K562 (cell line): ENCODE data around the gene WASF2. TPM values are rescaled to one million over a fixed set of nuclear protein-coding genes. Genes with fewer than 3 reads are reported as not detected.

ENCODE experiments used
- CCAR2 ChIP-seq: fragments of 200-400 bp; formaldehyde crosslinking; IDR thresholded peaks from 2 replicates; pipeline ENCODE4 v1.6.1; 2017; ENCODE audit warnings: mild to moderate bottlenecking, low read depth, low read length
- ELF1 ChIP-seq: fragments of 200-800 bp; sonication (Bioruptor generic); IDR thresholded peaks from 2 replicates; pipeline ENCODE4 v1.6.1; 2016; ENCODE audit warnings: missing genetic modification characterization, missing compliant biosample characterization
- ERF ChIP-seq: fragments of 450-650 bp; formaldehyde crosslinking; IDR thresholded peaks from 2 replicates; pipeline ENCODE4 v1.4.0; 2020; ENCODE audit warnings: mild to moderate bottlenecking, mixed read lengths
- FOXK1 ChIP-seq: sonication (generic); formaldehyde crosslinking; IDR thresholded peaks from 2 replicates; pipeline ENCODE4 v1.8.0; 2022; ENCODE audit warnings: missing genetic modification reagents, mild to moderate bottlenecking, borderline replicate concordance
- GATAD2A ChIP-seq: fragments of 450-650 bp; IDR thresholded peaks from 2 replicates; pipeline ENCODE4 v1.6.1; 2017
- HDAC2 ChIP-seq: fragments of 450-650 bp; IDR thresholded peaks from 2 replicates; pipeline ENCODE4 v1.6.1; 2016; ENCODE audit warnings: mild to moderate bottlenecking
- MTA3 ChIP-seq: fragments of 450-650 bp; formaldehyde crosslinking; IDR thresholded peaks from 2 replicates; pipeline ENCODE4 v1.6.1; 2017; ENCODE audit warnings: mild to moderate bottlenecking, borderline replicate concordance
- MXI1 ChIP-seq: IDR thresholded peaks from 2 replicates; pipeline ENCODE4 v1.6.1; 2011; ENCODE audit warnings: low read depth, mild to moderate bottlenecking, improper control_type of control experiment, low read length
- MYNN ChIP-seq, 2 experiments: sonication (generic); formaldehyde crosslinking in 1 of 2; IDR thresholded peaks; 2 replicates each; pipeline versions ENCODE4 v1.5.0 to v1.6.1; 2016 to 2020; ENCODE audit warnings: antibody characterized with exemption in 1 of 2, missing genetic modification reagents in 1 of 2
- PTRF ChIP-seq: fragments of 450-650 bp; IDR thresholded peaks from 2 replicates; pipeline ENCODE4 v1.6.1; 2016; ENCODE audit warnings: mild to moderate bottlenecking, missing genetic modification characterization, missing compliant biosample characterization
- PYGO2 ChIP-seq: fragments of 450-650 bp; IDR thresholded peaks from 2 replicates; pipeline ENCODE4 v1.6.1; 2016; ENCODE audit warnings: mild to moderate bottlenecking, missing genetic modification characterization, moderate library complexity, missing compliant biosample characterization
- RNF2 ChIP-seq: sonication (generic); IDR thresholded peaks from 2 replicates; pipeline ENCODE4 v1.6.1; 2016
- SAFB2 ChIP-seq: fragments of 200-400 bp; formaldehyde crosslinking; IDR thresholded peaks from 2 replicates; pipeline ENCODE4 v1.6.1; 2018; ENCODE audit warnings: borderline replicate concordance, low read length, low read depth, moderate library complexity; ENCODE audit not compliant: severe bottlenecking
- XRCC4 ChIP-seq: IDR thresholded peaks from one replicate; pipeline ENCODE4 v1.6.1; 2011; ENCODE audit not compliant: insufficient read depth, insufficient read length; ENCODE audit errors: extremely low read depth
- ZFP1 ChIP-seq: fragments of 450-650 bp; formaldehyde crosslinking; IDR thresholded peaks from 2 replicates; pipeline ENCODE4 v1.4.0; 2020; ENCODE audit warnings: mild to moderate bottlenecking, mixed read lengths
- ZNF134 ChIP-seq: fragments of 250-450 bp; sonication (Bioruptor Pico); conservative IDR thresholded peaks from 2 replicates; pipeline ENCODE4 v1.4.0; 2020
- ZNF232 ChIP-seq: sonication (generic); formaldehyde crosslinking; IDR thresholded peaks from 2 replicates; pipeline ENCODE4 v1.8.0; 2022; ENCODE audit warnings: mild to moderate bottlenecking, missing genetic modification reagents
- polyA plus RNA-seq, 8 experiments: library from polyadenylated mRNA; depleted of rRNA in 4 of 8; stranded (reverse) in 5 of 8; unstranded in 3 of 8; fragments of >200 nt; fragmentation: Nextera tagmentation in 2 of 8; fragmentation: Illumina TruSeq in 1 of 8; extraction: Ambion mirVana in 2 of 8; extraction: Trizol in 1 of 8; gene quantifications; 2 replicates each; pipeline versions ENCODE4 v1.2.1 to v1.2.3, GENCODE V29; 2011 to 2014; ENCODE audit warnings: inconsistent platforms in 1 of 8, missing spikeins in 1 of 8
- total RNA-seq, 7 experiments: library from RNA; depleted of rRNA in 6 of 7; stranded (reverse); fragments of >200 nt in 6 of 7; fragmentation: Illumina TruSeq in 2 of 7; extraction: Trizol in 2 of 7; gene quantifications; 2 replicates each; pipeline versions ENCODE4 v1.2.1 to v1.2.3, GENCODE V29; 2011 to 2021; ENCODE audit warnings: low replicate concordance in 1 of 7
- TF ChIP-seq, protein P1 (sequence below): fragments of 250-450 bp; sonication (Bioruptor Pico); IDR thresholded peaks from 2 replicates; pipeline ENCODE4 v1.8.0; 2022; ENCODE audit warnings: moderate library complexity, mild to moderate bottlenecking, inconsistent platforms
- TF ChIP-seq, protein P2 (sequence below), 2 experiments: fragments of 150-350 bp in 1 of 2; IDR thresholded peaks; 2 replicates each; pipeline ENCODE4 v1.6.1; 2012 to 2016; ENCODE audit warnings: low read depth in 2 of 2, low read length in 2 of 2, mild to moderate bottlenecking in 1 of 2, moderate library complexity in 1 of 2
- TF ChIP-seq, protein P3 (sequence below): fragments of 450-650 bp; formaldehyde crosslinking; IDR thresholded peaks from 2 replicates; pipeline ENCODE4 v1.4.0; 2020; ENCODE audit warnings: mild to moderate bottlenecking

Gene WASF2
- total and polyA plus RNA-seq, 9 of the 15 experiments (the other 6 are each of a cell fraction or from before 2014, with no cell fraction given), result 8.2 to 163 (median 31.2) TPM

DNA sequence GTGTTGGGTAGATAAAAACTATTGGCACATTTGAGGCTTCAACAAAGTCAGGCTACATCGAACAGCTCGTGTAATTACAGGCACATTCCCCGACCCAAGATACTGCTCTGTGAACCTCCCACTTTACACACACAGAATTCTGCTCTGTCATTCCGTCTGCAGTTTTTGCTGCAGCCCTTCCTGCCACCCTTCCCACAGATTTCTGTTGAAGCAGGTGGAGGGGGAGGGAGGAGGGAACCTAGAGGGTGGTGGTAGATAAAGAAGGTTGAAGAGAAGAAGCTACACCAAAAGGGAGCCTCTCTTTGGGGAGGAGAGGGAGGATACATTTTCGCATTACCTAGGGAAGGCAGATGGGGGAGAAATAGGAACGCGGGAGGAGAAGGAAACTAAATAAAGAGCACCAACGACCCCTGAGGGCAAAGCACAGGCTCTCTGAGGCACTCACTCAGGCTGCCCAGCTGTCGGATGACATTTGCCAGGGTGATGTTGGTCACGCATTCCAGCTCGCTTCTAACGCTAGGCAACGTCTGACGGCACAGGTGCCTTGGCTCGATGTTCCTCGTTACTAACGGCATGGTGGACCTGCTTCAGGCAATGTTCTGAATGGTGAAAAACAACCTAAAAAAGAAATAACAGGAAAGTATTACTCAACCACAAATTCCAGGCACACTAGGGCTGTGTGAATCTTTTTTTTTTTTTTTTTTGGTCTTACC, 61.5 kb downstream of the WASF2 start (continued):
- TF ChIP-seq HDAC2 (peak; percentile 98), MXI1 (no peak), GATAD2A (peak; percentile 98), ZFP1 (CRISPR knock-in tag) (no peak), ZNF134 (CRISPR knock-in tag) (no peak), PYGO2 (tag) (no peak), FOXK1 (CRISPR knock-in tag) (no peak), RNF2 (peak; percentile 85), ZNF232 (CRISPR knock-in tag) (no peak), MTA3 (peak; percentile 88; the same call in 1 of the 2 replicates), SAFB2 (no peak), ELF1 (tag) (no peak), PTRF (tag) (no peak), XRCC4 (no peak), CCAR2 (no peak), ERF (CRISPR knock-in tag) (no peak), MYNN (IDR thresholded peaks at IDR 0.05) (peak; percentile 95), MYNN (CRISPR knock-in tag; IDR thresholded peaks at IDR 0.05) (no peak)
- TF ChIP-seq, protein P1, sequence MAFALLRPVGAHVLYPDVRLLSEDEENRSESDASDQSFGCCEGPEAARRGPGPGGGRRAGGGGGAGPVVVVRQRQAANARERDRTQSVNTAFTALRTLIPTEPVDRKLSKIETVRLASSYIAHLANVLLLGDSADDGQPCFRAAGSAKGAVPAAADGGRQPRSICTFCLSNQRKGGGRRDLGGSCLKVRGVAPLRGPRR (CRISPR knock-in tag), result no peak
- TF ChIP-seq, protein P2, sequence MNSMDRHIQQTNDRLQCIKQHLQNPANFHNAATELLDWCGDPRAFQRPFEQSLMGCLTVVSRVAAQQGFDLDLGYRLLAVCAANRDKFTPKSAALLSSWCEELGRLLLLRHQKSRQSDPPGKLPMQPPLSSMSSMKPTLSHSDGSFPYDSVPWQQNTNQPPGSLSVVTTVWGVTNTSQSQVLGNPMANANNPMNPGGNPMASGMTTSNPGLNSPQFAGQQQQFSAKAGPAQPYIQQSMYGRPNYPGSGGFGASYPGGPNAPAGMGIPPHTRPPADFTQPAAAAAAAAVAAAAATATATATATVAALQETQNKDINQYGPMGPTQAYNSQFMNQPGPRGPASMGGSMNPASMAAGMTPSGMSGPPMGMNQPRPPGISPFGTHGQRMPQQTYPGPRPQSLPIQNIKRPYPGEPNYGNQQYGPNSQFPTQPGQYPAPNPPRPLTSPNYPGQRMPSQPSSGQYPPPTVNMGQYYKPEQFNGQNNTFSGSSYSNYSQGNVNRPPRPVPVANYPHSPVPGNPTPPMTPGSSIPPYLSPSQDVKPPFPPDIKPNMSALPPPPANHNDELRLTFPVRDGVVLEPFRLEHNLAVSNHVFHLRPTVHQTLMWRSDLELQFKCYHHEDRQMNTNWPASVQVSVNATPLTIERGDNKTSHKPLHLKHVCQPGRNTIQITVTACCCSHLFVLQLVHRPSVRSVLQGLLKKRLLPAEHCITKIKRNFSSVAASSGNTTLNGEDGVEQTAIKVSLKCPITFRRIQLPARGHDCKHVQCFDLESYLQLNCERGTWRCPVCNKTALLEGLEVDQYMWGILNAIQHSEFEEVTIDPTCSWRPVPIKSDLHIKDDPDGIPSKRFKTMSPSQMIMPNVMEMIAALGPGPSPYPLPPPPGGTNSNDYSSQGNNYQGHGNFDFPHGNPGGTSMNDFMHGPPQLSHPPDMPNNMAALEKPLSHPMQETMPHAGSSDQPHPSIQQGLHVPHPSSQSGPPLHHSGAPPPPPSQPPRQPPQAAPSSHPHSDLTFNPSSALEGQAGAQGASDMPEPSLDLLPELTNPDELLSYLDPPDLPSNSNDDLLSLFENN (IDR thresholded peaks at IDR 0.05; ENCODE audit: low read depth in 2 of 2, low read length in 2 of 2), result peak in 1 of 2 experiments; percentile 65; a peak in 2 of 4 replicates
- TF ChIP-seq, protein P3, sequence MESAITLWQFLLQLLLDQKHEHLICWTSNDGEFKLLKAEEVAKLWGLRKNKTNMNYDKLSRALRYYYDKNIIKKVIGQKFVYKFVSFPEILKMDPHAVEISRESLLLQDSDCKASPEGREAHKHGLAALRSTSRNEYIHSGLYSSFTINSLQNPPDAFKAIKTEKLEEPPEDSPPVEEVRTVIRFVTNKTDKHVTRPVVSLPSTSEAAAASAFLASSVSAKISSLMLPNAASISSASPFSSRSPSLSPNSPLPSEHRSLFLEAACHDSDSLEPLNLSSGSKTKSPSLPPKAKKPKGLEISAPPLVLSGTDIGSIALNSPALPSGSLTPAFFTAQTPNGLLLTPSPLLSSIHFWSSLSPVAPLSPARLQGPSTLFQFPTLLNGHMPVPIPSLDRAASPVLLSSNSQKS (CRISPR knock-in tag), result no peak
